Heart left ventricle (tissue), 16 donors: ENCODE measurements around the gene ATXN2. TPM values are rescaled to one million over a fixed set of nuclear protein-coding genes. Genes with fewer than 3 reads are reported as not detected.

Experiments used
- ATAC-seq, 4 donors: fragments of 200-7000 bp; cut with Tn5 transposase; one replicate each; pipeline ENCODE4 v1.9.1; 2020 to 2022; ENCODE audit warnings: moderate library complexity in 4 of 4, mild to moderate bottlenecking in 3 of 4, moderate number of reproducible peaks in 1 of 4
- DNase-seq, 5 donors: peaks; one replicate each; pipeline ENCODE4 v3.0.0-alpha.2; 2020
- H3K27ac ChIP-seq, 12 donors: fragments of 200-600 bp; sonication (generic) in 4 of 12; one replicate each; pipeline versions ENCODE4 v1.5.0 to v1.8.0; 2016 to 2022; ENCODE audit warnings: mild to moderate bottlenecking in 2 of 12
- H3K27me3 ChIP-seq, 9 donors: fragments of 200-600 bp; sonication (generic) in 2 of 9; one replicate each; pipeline versions ENCODE4 v1.5.1 to v1.8.0; 2016 to 2022; ENCODE audit warnings: mild to moderate bottlenecking in 3 of 9
- H3K36me3 ChIP-seq, 9 donors: fragments of 200-600 bp; sonication (generic) in 2 of 9; one replicate each; pipeline versions ENCODE4 v1.5.0 to v1.8.0; 2018 to 2022; ENCODE audit warnings: mild to moderate bottlenecking in 2 of 9
- H3K4me1 ChIP-seq, 12 donors: fragments of 200-600 bp; sonication (generic) in 4 of 12; one replicate each; pipeline versions ENCODE4 v1.5.0 to v1.8.0; 2016 to 2022; ENCODE audit warnings: mild to moderate bottlenecking in 3 of 12
- H3K4me3 ChIP-seq, 12 donors: fragments of 200-600 bp; sonication (generic) in 4 of 12; one replicate each; pipeline versions ENCODE4 v1.5.0 to v1.8.0; 2017 to 2022; ENCODE audit warnings: mild to moderate bottlenecking in 9 of 12, moderate library complexity in 4 of 12
- H3K9me3 ChIP-seq, 12 donors: fragments of 200-600 bp; sonication (generic) in 4 of 12; one replicate each; pipeline versions ENCODE4 v1.5.0 to v1.8.0; 2016 to 2022; ENCODE audit warnings: mild to moderate bottlenecking in 1 of 12
- CTCF ChIP-seq, 12 donors: fragments of 200-600 bp; sonication (generic) in 4 of 12; IDR thresholded peaks; one replicate each; pipeline versions ENCODE4 v1.5.0 to v1.8.0; 2018 to 2022; ENCODE audit warnings: antibody characterized with exemption in 12 of 12, mild to moderate bottlenecking in 5 of 12
- POLR2A ChIP-seq, 2 donors: fragments of 450-650 bp; IDR thresholded peaks; one replicate each; pipeline ENCODE4 v1.6.1; 2017; ENCODE audit warnings: antibody characterized with exemption in 2 of 2, mild to moderate bottlenecking in 2 of 2, moderate library complexity in 2 of 2
- WGBS, 4 donors: extraction: QIAGEN DNeasy Blood & Tissue Kit in 2 of 4; methylation state at CpG; one replicate each; pipeline versions ENCODE4 v1.1.5 to v1.1.7; 2013 to 2018; 5-methylcytosine and 5-hydroxymethylcytosine counted together
- intact Hi-C, 10 donors: fragments of 100-400 bp; cut with DNase I; formaldehyde crosslinking; loops; one replicate each; pipeline versions ENCODE4 v1.11.1 to v1.14.2; 2022
- polyA plus RNA-seq, 2 donors: library from polyadenylated mRNA; stranded (reverse); fragments of 200-250 nt; gene quantifications; one replicate each; pipeline ENCODE4 v1.2.3, GENCODE V29; 2013
- total RNA-seq, 9 donors: library from RNA; depleted of rRNA in 2 of 9; stranded (reverse); fragments of >200 nt in 2 of 9; fragmentation: NEBNext Ultra II Directional in 3 of 9; extraction: Animal tissue kit (Norgen Biotek cat#: 25700) in 3 of 9; gene quantifications; one replicate each; pipeline versions ENCODE4 v1.1.0 to v1.2.4, GENCODE V29; 2016 to 2023
- donor health status: ischemic (EF 13 %, LVEDD 7.1; RV severe dilation, severe dysfunction).
- donor health status: healthy with polysubstance abuse.
- donor health status: DM: no; HTN: yes; CAD: no.
- donor health status: DM: no; HTN: no; CAD: no.
- donor health status: ischemic (EF 25% LVEDD 6.9; RV normal size, moderate dysfunction).
- donor health status: ischemic (EF 25% LVEDD 5.7; RV mildly dilated, moderate dysfunction).
- donor health status: healthy.
- donor health status: DM: yes; HTN: yes; CAD: no.
- donor health status: ischemic (EF 35%, LVEDD 5.7; RV mildly dilated, moderate dysfunction).
- donor health status: nonischemic (EF 11% LVEDD 7.7; RV severe dilation, severe dysfunction).
- donor health status: DM: yes; HTN: yes; CAD: no.
- donor health status: PGD.
- donor health status: ischemic (EF 29% LVEDD 5.4; RV normal size, mild dysfunction).
- donor health status: nonischemic (EF 23%, LVEDD 6.1; RV moderate dilation, normal function).

The ATXN2 gene
- total and polyA plus RNA-seq, 11 donors: 23.6 to 59.3 (median 46.8) TPM

- peaks cover 16 to 100% (median 94%) of the 10 kb centered on the region in 12 donors for H3K4me1 ChIP-seq
- WGBS, 4 donors: 31 to 41% (median 38%) methylated on average over 9 of the region's 9 CpGs
- ATAC-seq (no peak), DNase-seq (peak in 3 of 5 donors; percentile 45 to 66 (median 53))
- H3K27ac ChIP-seq: peak overlapping the region in 11 of 12 donors; percentile 15 to 94 (median 82)
- TF ChIP-seq POLR2A (IDR thresholded peaks at IDR 0.05): no peak
- no peak for TF ChIP-seq CTCF (IDR thresholded peaks at IDR 0.05)
- H3K36me3 ChIP-seq: peaks cover 0 to 22% (median 4%) of the 10 kb centered on the region in 9 donors
- intact Hi-C loops: no loop called here
- H3K9me3 ChIP-seq: no peaks in the 10 kb centered on the region
- no peak overlapping the region for H3K4me3 ChIP-seq
- no peaks in the 10 kb centered on the region for H3K27me3 ChIP-seq
Observed at GRCh38 chr12:111438481-111438880, 160.6 kb downstream of the ATXN2 start.

GRCh38 chr12:111437816-111438454, 161.2 kb downstream of the ATXN2 start:
- TF ChIP-seq CTCF (IDR thresholded peaks at IDR 0.05): no peak
- no peak for TF ChIP-seq POLR2A (IDR thresholded peaks at IDR 0.05)
- WGBS, 4 donors: 63 to 80% (median 67%) methylated on average over 2 to 8 of the region's 8 CpGs
- DNase-seq (peak in 4 of 5 donors; percentile 59 to 66 (median 62)), ATAC-seq (peak in 3 of 4 donors; percentile 20 to 52 (median 44))
- no peaks in the 10 kb centered on the region for H3K9me3 ChIP-seq
- H3K36me3 ChIP-seq: peaks cover 0 to 17% (median 4%) of the 10 kb centered on the region in 9 donors
- intact Hi-C loops: no loop called here
- H3K27ac ChIP-seq: peak overlapping the region in 11 of 12 donors; percentile 15 to 94 (median 82)
- H3K4me3 ChIP-seq: no peak overlapping the region
- H3K27me3 ChIP-seq: no peaks in the 10 kb centered on the region
- peaks cover 16 to 100% (median 94%) of the 10 kb centered on the region in 12 donors for H3K4me1 ChIP-seq

GRCh38 chr12:111436811-111437210, 162.3 kb downstream of the ATXN2 start:
- Histone ChIP-seq H3K4me3 (no peak overlapping the region), H3K4me1 (peaks cover 19 to 100% (median 95%) of the 10 kb centered on the region in 12 donors), H3K27ac (peak overlapping the region in 9 of 12 donors; percentile 15 to 94 (median 85)), H3K36me3 (peaks cover 0 to 12% (median 0%) of the 10 kb centered on the region in 9 donors), H3K27me3 (no peaks in the 10 kb centered on the region), H3K9me3 (no peaks in the 10 kb centered on the region)
- DNase-seq (peak in 2 of 5 donors; percentile 16 to 17), ATAC-seq (no peak)
- TF ChIP-seq POLR2A (IDR thresholded peaks at IDR 0.05): no peak
- no peak for TF ChIP-seq CTCF (IDR thresholded peaks at IDR 0.05)
- intact Hi-C loops: no loop called here
- 65 to 100% (median 70%) methylated on average over 1 to 4 of the region's 4 CpGs for WGBS, 4 donors

DNA sequence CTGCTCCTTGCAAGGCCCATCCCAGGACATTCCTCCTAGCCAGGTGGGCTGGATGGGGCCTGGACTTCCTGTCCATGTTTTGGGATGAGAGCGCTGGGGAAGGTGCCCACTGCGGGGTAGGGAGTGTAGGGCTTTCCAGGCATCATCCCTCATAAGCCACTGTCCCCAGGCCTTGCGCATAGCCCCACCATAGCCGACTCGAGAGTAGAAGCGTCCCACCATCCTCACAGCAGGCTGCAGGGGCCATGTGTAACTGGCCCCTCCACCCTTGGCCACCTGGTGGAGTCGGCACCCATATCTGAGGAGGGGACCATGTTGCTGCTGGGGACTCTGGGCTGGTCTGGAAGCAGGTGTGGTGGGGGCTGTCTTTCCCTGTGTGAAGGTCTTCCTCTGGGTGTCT, 162.8 kb downstream of the ATXN2 start:
- Histone ChIP-seq H3K4me3 (no peak overlapping the region), H3K36me3 (peaks cover 0 to 12% (median 0%) of the 10 kb centered on the region in 9 donors), H3K9me3 (no peaks in the 10 kb centered on the region), H3K27ac (peak overlapping the region in 10 of 12 donors; percentile 0 to 94 (median 88)), H3K4me1 (peaks cover 22 to 100% (median 97%) of the 10 kb centered on the region in 12 donors), H3K27me3 (no peaks in the 10 kb centered on the region)
- no peak for TF ChIP-seq POLR2A (IDR thresholded peaks at IDR 0.05)
- no peak for TF ChIP-seq CTCF (IDR thresholded peaks at IDR 0.05)
- ATAC-seq: no peak
- peak in 1 of 5 donors; percentile 21 for DNase-seq
- intact Hi-C loops: no loop called here
- WGBS, 4 donors: 78 to 93% (median 82%) methylated on average over 2 to 7 of the region's 7 CpGs
